GM10266 (cell line): ENCODE data around the gene SUGP1.
A peak's percentile ranks its signal among the peaks of the same experiment; 100 is the strongest.

Experiments used
- DNase-seq: peaks from one replicate; pipeline ENCODE4 v3.0.0; 2012; ENCODE audit errors: extremely low spot score
- CTCF ChIP-seq: IDR thresholded peaks from 2 replicates; pipeline ENCODE4 v1.5.1; 2012; ENCODE audit warnings: mild to moderate bottlenecking, low read depth; ENCODE audit not compliant: control insufficient read depth, insufficient read depth; ENCODE audit errors: missing control alignments

Gene SUGP1

GRCh38 chr19:19261350-19262189 is 58.7 kb downstream of the SUGP1 start:
- no peak for TF ChIP-seq CTCF
- peak; percentile 56 for DNase-seq

- no peak for TF ChIP-seq CTCF
- DNase-seq, result peak; percentile 28
Measured at GRCh38 chr19:19260417-19261214, 59.7 kb downstream of the SUGP1 start.

GRCh38 chr19:19259741-19260140 is 60.6 kb downstream of the SUGP1 start:
- peak; percentile 60 for DNase-seq
- no peak for TF ChIP-seq CTCF

- TF ChIP-seq CTCF, result no peak
- no peak for DNase-seq
Measured at GRCh38 chr19:19258589-19259338, 61.5 kb downstream of the SUGP1 start.

- TF ChIP-seq CTCF, result no peak
- no peak for DNase-seq
Measured at GRCh38 chr19:19257836-19258588, 62.3 kb downstream of the SUGP1 start.

- TF ChIP-seq CTCF, result no peak
- DNase-seq, result no peak
Measured at GRCh38 chr19:19257137-19257536, 63.2 kb downstream of the SUGP1 start.
